ENCODE results near the gene MMP7.
A peak's percentile ranks its signal among the peaks of the same experiment; 100 is the strongest.

The MMP7 gene

DNA sequence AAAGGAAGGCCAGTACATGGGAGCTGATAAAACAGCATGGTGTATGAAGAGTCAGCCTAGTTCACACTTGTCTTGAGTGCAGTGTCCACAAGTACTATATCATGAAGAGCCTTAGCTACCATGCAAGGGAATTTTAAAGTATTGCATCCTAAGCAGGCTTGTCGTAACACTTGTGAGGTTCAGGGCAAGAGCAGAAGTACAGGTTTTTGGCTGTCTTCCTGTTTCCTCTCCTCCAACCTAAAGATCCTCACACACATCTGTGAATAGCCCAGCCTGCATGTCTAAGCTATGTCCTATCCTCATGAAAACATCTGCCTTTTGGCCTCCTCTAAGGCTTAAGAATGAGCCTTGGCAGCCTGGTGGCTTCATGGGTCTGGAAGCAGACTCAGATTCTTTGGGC is 43.3 kb downstream of the MMP7 start:
- H3K4me3 ChIP-seq (ENCODE audit: control insufficient read depth, low read depth, low read length), result no peak overlapping the region
- DNase-seq (ENCODE audit: low read depth), result no peak
- TF ChIP-seq CTCF (IDR thresholded peaks at IDR 0.05; ENCODE audit: control insufficient read depth, insufficient read depth, low read depth, low read length, missing control alignments), result no peak

DNA sequence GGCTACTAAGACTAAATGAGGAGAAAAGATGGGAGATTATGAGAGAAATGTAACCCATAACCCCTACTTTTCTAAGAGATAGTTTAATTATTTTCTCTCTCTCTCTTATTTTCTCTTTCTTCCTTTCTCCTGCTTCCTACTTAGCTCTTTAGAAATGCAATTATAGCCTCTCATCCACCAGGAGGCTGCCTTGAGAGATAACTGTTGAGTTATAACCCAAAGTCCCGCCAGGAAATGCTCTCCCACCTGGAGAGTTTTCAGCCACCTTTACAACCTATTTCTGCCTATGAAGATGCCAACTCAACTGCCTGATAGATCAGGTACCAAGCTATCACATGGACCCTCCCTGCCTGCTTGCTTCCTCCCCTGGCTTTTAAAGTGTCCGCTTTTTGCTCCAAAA is 44.0 kb downstream of the MMP7 start:
- no peak for DNase-seq (ENCODE audit: low read depth)
- TF ChIP-seq CTCF (IDR thresholded peaks at IDR 0.05; ENCODE audit: control insufficient read depth, insufficient read depth, low read depth, low read length, missing control alignments), result no peak
- no peak overlapping the region for H3K4me3 ChIP-seq (ENCODE audit: control insufficient read depth, low read depth, low read length)

DNA sequence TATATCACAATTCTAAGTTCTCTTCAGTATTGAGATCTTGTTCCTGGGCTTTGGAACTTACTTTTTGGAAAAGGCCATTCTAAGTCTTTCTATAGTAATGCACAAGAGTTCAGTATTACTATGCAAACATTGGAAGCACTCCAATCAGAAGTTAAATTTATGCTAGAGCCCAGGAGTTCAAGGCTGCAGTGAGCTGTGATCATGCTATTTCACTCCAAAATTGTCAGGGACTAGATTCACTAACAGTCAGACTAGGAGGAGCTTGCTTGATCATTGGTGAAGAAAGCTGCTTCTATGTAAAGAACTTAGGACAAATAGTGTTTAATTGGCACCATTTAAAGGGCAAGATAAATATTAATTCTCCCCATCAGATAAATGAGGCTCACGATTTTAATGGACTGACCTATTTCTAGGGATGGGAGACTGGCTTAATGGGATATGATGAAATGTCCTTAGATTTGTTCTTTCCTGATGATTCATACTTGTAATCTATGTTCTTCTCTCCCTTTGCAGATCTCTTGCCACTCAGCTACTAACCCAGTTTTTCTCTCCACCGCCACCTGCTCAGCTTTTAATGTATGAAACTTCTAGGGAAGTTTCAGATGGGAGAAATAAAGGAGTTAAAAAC is 45.3 kb downstream of the MMP7 start:
- peak; percentile 10 for DNase-seq (ENCODE audit: low read depth)
- no peak overlapping the region for H3K4me3 ChIP-seq (ENCODE audit: control insufficient read depth, low read depth, low read length)

GRCh38 chr11:102482433-102482832 is 48.1 kb downstream of the MMP7 start:
- no peak for TF ChIP-seq CTCF (IDR thresholded peaks at IDR 0.05; ENCODE audit: control insufficient read depth, insufficient read depth, low read depth, low read length, missing control alignments)
- no peak overlapping the region for H3K4me3 ChIP-seq (ENCODE audit: control insufficient read depth, low read depth, low read length)

More for the DNA sequence above, 45.3 kb downstream of the MMP7 start:
- TF ChIP-seq CTCF (IDR thresholded peaks at IDR 0.05; ENCODE audit: control insufficient read depth, insufficient read depth, low read depth, low read length, missing control alignments), result no peak

DNA sequence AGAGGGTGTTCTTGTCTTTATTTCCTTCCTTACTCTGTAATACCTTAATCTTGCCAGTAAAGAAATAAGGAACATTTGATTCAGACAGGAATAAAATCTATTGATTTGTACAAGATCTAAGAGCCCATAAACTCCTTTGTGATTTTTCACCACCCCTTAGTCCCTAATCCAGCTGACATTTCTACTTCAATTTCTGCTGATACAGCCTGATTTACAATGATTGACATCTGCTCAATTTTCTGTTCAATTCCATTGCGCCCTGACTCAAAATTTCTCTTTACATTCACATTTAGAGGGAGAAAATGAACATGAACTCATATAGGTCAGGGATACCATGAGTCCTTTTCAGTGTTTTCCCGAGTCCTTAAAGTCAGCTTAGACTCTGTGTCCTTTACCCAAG is 50.8 kb downstream of the MMP7 start:
- H3K4me3 ChIP-seq (ENCODE audit: control insufficient read depth, low read depth, low read length), result no peak overlapping the region
- no peak for DNase-seq (ENCODE audit: low read depth)
- TF ChIP-seq CTCF (IDR thresholded peaks at IDR 0.05; ENCODE audit: control insufficient read depth, insufficient read depth, low read depth, low read length, missing control alignments), result no peak

More at GRCh38 chr11:102482433-102482832, 48.1 kb downstream of the MMP7 start:
- DNase-seq (ENCODE audit: low read depth), result no peak

DNA sequence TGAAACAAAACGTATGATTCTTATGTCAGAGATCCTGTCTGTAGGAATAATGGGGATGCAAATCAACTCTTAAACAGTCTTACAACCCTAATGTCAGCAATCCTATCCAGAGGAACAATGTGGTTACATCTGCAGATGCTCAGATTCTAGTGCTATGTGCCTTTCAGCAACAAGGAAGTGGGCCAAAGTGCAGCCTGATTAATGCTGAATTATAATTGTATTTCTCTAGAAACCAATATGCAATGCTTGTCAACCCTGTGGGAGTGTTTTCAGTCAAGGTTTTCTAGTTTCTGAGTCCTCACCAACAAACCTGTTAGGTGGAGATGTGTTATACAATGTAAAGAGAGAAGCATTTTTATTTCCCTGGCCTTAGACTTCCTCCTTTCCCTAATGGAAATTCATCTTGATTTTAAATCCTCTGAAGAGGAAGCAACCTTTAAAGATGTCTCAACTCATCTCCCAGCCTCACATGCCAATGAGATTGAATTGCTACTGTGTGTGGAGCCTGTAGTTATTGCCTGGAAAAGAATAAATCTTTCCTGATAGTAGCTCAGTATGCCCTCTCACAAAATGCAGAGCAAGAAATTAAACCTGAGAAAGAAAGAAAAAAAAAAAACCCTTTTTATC is 51.8 kb downstream of the MMP7 start:
- no peak for DNase-seq (ENCODE audit: low read depth)
- H3K4me3 ChIP-seq (ENCODE audit: control insufficient read depth, low read depth, low read length), result no peak overlapping the region
- no peak for TF ChIP-seq CTCF (IDR thresholded peaks at IDR 0.05; ENCODE audit: control insufficient read depth, insufficient read depth, low read depth, low read length, missing control alignments)
